CD4-positive, alpha-beta T cell treated with Interleukin-4 for 1 hour (primary cell): Measurements from ENCODE around the gene RRH.

ENCODE experiments used
- DNase-seq, 2 donors: peaks; one replicate each; pipeline ENCODE4 v3.0.0-alpha.2; 2020 to 2022

RRH gene

GRCh38 chr4:109890076-109890475 lies 62.3 kb downstream of the RRH start:
- DNase-seq: no peak
